WTC11 (cell line): Measurements from ENCODE around the gene PITPNM3.

Experiments
- CREB1 ChIP-seq: sonication (generic); formaldehyde crosslinking; IDR thresholded peaks from 2 replicates; pipeline ENCODE4 v1.8.0; 2023; ENCODE audit warnings: mild to moderate bottlenecking, missing genetic modification reagents
- CTCF ChIP-seq: fragments of 200-600 bp; IDR thresholded peaks from 2 replicates; pipeline ENCODE4 v1.8.0; 2022; ENCODE audit warnings: antibody characterized with exemption
- ELF4 ChIP-seq: sonication (generic); formaldehyde crosslinking; IDR thresholded peaks from 2 replicates; pipeline ENCODE4 v1.8.1; 2022; ENCODE audit warnings: low read depth, mild to moderate bottlenecking, moderate library complexity, missing genetic modification reagents
- NR2C2 ChIP-seq: sonication (generic); formaldehyde crosslinking; IDR thresholded peaks from 2 replicates; pipeline ENCODE4 v1.8.0; 2022; ENCODE audit warnings: mild to moderate bottlenecking, missing genetic modification reagents
- TF ChIP-seq, protein P1 (sequence below): sonication (generic); formaldehyde crosslinking; IDR thresholded peaks from 2 replicates; pipeline ENCODE4 v1.8.1; 2023; ENCODE audit warnings: mild to moderate bottlenecking, missing genetic modification reagents, moderate library complexity
- TF ChIP-seq, protein P2 (sequence below): fragments of 250-450 bp; sonication (Bioruptor Pico); conservative IDR thresholded peaks from 2 replicates; pipeline ENCODE4 v1.9.0; 2021; ENCODE audit warnings: mild to moderate bottlenecking
- TF ChIP-seq, protein P3 (sequence below): sonication (generic); formaldehyde crosslinking; IDR thresholded peaks from 2 replicates; pipeline ENCODE4 v1.8.0; 2022; ENCODE audit warnings: mild to moderate bottlenecking, missing genetic modification reagents

- TF ChIP-seq, protein P1, sequence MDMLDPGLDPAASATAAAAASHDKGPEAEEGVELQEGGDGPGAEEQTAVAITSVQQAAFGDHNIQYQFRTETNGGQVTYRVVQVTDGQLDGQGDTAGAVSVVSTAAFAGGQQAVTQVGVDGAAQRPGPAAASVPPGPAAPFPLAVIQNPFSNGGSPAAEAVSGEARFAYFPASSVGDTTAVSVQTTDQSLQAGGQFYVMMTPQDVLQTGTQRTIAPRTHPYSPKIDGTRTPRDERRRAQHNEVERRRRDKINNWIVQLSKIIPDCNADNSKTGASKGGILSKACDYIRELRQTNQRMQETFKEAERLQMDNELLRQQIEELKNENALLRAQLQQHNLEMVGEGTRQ (CRISPR knock-in tag), result no peak
- TF ChIP-seq, protein P2, sequence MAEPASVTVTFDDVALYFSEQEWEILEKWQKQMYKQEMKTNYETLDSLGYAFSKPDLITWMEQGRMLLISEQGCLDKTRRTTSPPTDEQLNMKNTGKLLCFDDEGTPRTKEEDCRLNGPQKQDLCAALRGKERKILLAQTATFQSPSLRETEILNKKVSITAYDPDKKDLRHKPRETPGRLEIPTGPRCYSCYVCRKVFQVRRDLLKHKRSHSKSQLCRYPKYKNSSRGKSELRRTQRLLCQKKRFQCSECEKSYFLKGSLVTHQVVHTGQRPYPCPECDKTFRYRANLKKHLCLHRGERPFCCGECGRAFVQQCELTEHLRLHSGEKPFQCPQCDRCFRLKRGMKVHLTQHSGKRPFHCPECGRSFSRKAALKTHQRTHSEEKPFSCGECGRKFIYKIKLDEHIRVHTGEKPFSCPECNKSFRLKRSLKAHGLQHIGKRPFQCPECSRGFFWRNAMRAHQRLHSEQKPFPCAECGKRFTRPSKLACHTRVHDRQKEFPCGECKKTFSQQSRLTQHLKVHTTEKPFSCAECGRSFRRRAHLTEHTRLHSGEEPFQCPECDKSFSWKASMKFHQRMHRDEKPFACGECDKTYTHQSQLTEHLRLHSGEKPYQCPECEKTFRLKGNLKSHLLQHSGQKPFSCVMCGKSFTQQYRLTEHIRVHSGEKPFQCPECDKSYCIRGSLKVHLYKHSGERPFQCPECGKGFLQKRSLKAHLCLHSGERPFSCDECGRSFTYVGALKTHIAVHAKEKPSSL, result no peak
- TF ChIP-seq NR2C2 (CRISPR knock-in tag) (no peak), CREB1 (CRISPR knock-in tag) (no peak), CTCF (no peak), ELF4 (no peak)
- TF ChIP-seq, protein P3, sequence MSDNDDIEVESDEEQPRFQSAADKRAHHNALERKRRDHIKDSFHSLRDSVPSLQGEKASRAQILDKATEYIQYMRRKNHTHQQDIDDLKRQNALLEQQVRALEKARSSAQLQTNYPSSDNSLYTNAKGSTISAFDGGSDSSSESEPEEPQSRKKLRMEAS, result no peak
These were observed 58.0 kb downstream of the PITPNM3 start for GRCh38 chr17:6498356-6498755.
